Occipital lobe (tissue), 2 donors: ENCODE measurements around the gene MON2. TPM values are rescaled to one million over a fixed set of nuclear protein-coding genes. Genes with fewer than 3 reads are reported as not detected.
"Not testable (repeated sequence)": the region's sequence is repeated elsewhere in the genome, so short reads cannot be mapped to it uniquely, and the experiment has no call there.

Source experiments
- DNase-seq: peaks from one replicate; lab custom pipeline; 2025; lab: John Stamatoyannopoulos, UW
- total RNA-seq: library from RNA; depleted of rRNA; stranded (reverse); fragments of >200 nt; gene quantifications from one replicate; pipeline ENCODE4 v1.2.3, GENCODE V29; 2014

Gene MON2
- total RNA-seq, 1 donor from 2014 or later, result 90.8 TPM

DNA sequence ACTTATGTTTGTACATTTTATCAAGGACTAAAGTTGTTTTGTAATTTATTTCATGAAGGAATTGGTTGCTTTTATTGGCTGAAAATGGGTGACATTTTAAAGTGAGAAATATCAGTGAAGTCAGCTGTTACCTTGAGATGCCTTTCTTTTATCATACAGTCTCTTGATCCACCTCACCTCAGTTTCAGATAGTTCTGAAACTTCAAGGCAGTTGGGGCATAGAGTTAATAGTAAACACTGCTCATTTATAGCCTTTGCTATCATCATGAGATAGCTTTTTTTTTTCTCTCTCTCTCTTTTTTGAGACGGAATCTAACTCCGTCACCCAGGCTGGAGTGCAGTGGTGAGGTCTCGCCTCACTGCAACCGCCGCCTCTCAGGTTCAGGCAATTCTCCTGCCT lies 76.7 kb downstream of the MON2 start:
- no peak for DNase-seq

- no peak for DNase-seq
Observed at GRCh38 chr12:62543741-62544140, 77.1 kb downstream of the MON2 start.

DNA sequence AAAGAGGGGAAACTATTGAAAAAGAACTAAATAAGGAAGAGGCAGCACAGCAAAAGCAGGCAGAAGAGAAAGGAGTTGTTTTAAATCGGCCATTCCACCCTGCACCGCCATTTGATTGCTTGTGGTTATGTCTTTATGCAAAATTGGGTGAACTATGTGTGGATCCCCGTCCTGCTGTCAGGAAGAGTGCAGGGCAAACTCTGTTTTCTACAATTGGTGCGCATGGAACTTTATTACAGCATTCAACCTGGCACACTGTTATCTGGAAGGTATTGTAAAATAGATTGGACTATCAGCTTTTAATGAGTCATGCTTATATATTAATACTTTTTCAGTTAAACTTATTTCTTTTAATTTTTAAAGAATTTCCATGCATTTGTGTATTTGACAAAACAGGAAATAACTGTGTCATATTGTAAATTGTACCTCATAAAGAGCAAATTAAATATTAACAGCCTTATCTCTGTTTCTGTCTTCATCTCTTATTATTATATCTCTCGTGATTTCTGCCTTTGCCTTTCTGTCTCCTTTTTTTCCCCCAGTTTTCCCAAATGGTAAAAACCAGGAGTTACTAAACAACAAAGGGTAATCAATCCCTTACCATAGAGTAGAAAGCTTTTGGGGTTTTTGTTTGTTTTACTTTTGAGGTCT lies 86.4 kb downstream of the MON2 start:
- DNase-seq, result no peak

GRCh38 chr12:62559366-62559765 lies 92.7 kb downstream of the MON2 start:
- not testable (repeated sequence) for DNase-seq

DNA sequence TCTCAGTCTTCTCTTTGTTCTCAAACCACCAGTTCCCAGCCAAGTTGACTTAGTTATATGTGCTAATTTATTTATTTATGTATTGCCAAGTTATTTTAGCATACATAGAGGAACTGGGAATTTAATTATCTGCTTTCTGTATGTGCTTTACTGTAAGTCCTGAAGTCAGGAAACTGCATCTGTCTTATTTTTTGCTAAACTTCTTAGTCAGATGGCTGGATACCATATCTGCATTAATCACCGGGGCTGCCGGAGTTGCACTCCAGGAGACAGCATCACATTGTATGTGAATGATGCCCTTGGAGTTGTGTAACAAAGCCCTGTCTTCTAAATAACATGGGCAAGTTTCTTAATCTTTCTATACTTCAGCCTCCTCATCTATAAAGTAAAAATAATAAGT lies 96.2 kb downstream of the MON2 start:
- no peak for DNase-seq

GRCh38 chr12:62575036-62575435 lies 108.4 kb downstream of the MON2 start:
- no peak for DNase-seq

- DNase-seq, result no peak
Observed at GRCh38 chr12:62576503-62576902, 109.9 kb downstream of the MON2 start.

DNA sequence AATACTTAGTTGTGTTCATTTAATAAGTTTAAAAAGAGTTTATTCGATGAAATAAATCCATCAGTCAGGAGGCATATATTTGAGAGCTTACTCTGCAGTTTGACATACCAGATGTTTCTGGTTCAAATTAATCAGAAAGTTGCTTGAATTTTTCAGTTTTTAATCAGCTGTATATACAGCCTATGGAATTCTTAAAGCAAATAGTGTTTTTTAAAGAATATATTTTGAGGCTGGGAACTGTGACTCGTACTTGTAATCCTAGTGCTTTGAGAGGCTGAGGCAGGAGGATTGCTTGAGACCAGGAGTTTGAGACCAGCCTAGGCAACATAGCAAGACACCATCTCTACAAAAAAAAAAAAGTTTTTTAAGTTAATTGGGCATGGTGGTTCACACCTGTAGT lies 112.1 kb downstream of the MON2 start:
- DNase-seq, result no peak

GRCh38 chr12:62581288-62582064 lies 114.8 kb downstream of the MON2 start:
- DNase-seq, result no peak

DNA sequence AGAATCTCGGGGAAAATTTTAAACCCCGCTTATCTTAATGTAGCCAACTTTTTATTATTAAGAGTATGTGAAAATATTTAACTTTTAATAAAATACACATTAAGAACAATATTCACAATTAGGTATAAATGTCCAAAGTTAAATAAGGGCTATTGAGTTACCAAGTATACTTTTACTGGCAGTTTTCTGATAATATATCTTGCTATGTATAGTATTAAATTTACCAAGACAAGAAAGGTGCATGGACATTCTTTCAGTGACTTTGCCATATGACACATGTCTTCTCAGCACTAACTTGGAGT lies 115.4 kb downstream of the MON2 start:
- no peak for DNase-seq

GRCh38 chr12:62584619-62585018 lies 118.0 kb downstream of the MON2 start:
- no peak for DNase-seq

- DNase-seq, result no peak
Observed at GRCh38 chr12:62586850-62587249, 120.2 kb downstream of the MON2 start.

- no peak for DNase-seq
Observed at GRCh38 chr12:62588916-62589315, 122.3 kb downstream of the MON2 start.

DNA sequence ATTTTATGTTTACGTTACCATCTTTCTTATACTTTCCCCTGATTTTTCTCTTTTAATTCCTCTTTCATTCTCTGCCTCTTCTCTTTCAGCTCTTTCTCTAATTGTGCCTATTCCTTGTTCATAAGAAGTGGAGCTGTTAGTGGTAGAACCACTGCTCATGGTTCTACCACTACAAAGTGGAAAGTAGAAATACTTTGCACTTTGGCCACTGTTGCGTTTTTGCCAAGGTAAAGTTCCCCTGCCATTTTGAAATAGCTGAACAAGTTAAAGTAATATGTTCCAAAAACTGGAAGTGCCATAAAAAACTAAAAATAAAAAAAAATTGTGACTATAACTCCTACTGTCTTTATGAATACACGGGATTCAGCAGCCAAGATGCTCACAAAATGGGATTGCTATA lies 130.6 kb downstream of the MON2 start:
- DNase-seq, result no peak

DNA sequence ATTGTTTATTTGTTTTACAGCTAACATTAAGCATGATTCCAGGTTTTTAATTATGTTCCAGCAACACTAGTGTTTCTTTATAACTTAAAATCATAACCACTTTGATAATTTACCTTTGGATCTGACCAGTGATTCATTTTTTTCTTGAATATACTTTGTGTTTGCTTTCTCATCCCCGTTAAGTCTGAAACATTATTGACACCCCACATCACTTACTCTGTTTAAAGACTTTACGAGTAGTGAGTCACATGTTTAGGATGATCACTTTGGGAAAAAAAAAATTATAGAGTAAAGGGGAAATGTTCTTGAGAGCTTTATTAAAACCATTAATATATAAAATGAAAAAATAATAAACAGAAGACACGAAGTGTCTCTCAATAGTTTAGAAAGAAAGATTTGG lies 132.2 kb downstream of the MON2 start:
- DNase-seq, result no peak

GRCh38 chr12:62599854-62600437 lies 133.3 kb downstream of the MON2 start:
- no peak for DNase-seq

- no peak for DNase-seq
Observed at GRCh38 chr12:62601765-62602164, 135.1 kb downstream of the MON2 start.

DNA sequence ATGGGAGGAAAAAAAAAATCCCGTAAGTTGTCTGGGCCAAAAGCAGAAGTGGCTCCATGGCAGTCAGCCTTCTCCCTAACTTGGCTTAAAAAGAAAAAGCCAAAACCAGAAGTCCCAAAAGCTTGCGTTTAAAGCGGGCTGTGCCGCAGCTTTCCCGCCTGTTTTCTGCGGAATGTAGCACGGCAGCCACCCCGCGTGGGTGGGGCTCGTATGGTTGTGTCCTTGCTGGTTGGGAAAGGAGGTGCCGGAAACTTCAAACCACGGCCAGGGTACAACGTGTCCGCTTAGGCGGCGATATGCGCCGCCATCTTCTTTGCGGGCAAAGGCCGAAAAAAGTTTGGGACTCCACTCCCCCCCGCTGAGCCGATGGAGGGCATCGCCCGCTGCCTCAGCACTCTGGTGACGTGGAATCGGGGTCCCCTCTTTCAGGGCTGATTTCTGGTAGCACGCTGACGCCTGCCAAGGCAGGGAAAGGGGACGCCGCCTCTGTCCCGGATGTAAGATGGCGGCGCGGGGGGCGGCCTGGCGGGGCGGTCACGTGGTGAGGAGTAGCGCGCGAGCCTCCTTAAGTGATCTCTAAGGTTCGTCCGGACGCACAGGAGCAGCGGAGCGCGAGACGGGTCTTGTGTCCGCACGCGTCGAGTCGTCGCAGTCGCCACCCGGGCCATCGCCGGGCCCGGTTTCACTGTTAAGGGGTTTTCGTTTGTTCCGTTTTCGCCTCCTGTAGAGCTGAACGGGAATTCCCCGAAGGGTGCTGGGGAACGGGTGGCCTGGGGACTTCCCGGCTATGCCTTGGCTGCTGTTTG lies 135.8 kb downstream of the MON2 start:
- DNase-seq, result peak; percentile 89

- DNase-seq, result peak; percentile 81
Observed at GRCh38 chr12:62603061-62603810, 136.6 kb downstream of the MON2 start.

DNA sequence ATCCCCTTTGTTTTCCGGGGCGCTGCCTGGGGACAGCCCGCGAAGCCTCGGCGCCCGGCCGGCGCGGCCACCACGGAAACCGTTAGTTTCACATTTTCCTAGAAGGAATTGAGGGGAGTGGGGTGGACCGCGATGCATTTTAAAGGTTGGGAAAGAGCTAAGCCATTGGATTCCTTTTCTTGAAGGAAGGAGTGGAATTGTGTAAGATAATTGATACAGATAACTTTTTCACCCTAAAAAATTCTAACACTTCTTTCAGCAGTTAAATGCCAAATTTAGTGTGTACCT lies 137.1 kb downstream of the MON2 start:
- DNase-seq, result no peak

- DNase-seq, result no peak
Observed at GRCh38 chr12:62604373-62604772, 137.7 kb downstream of the MON2 start.

DNA sequence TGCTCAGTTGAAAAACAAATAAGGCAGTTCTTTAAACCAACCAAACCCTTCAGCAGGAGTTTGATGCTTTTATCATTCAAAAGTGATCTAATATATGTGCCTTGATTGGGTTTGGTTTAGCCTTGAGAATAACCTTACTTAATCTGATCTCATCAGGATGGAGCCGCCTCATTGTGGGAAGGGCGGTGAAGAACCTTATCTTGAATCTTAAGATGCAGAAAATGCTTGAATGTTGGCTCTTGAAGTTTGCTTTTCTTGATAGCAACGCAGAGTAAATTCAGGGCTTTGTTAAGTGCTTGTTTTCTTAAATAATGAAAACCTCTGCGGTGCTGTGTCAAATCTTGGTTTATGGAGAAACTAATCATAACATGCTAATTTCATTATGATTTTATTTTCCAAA lies 138.2 kb downstream of the MON2 start:
- DNase-seq, result no peak
